HG02763 (cell line): ENCODE measurements around the gene RHOXF2.
"Not testable (repeated sequence)": the region's sequence is repeated elsewhere in the genome, so short reads cannot be mapped to it uniquely, and the experiment has no call there.

Experiments used
- ATAC-seq: cut with Tn5 transposase; IDR thresholded peaks from one replicate; pipeline ENCODE4 v1.9.1; 2021; ENCODE audit warnings: mild to moderate bottlenecking, moderate library complexity; ENCODE audit not compliant: unreplicated experiment

RHOXF2 gene

GRCh38 chrX:120158313-120158712 is at the start of gene RHOXF2:
TSS of gene RHOXF2 (plus strand) at chrX:120158613. CDS start at chrX:120158751, 138 bp downstream.
- ATAC-seq = not testable (repeated sequence)

GRCh38 chrX:120109378-120109777 is 49.0 kb upstream of the RHOXF2 start:
- no peak for ATAC-seq

GRCh38 chrX:120111611-120112010 is 46.8 kb upstream of the RHOXF2 start:
- ATAC-seq = no peak

- ATAC-seq = no peak
Measured at GRCh38 chrX:120115438-120115963, 42.9 kb upstream of the RHOXF2 start, which contains the start of gene RHOXF1. TSS of gene RHOXF1 (minus strand) at chrX:120115913. CDS start at chrX:120115862, 51 bp downstream.

- no peak for ATAC-seq
Measured at GRCh38 chrX:120120223-120120622, 38.2 kb upstream of the RHOXF2 start.

- ATAC-seq = no peak
Measured at GRCh38 chrX:120125444-120125843, 33.0 kb upstream of the RHOXF2 start.

- ATAC-seq = not testable (repeated sequence)
Measured at GRCh38 chrX:120128306-120128846, 30.0 kb upstream of the RHOXF2 start.

GRCh38 chrX:120136128-120136527 is 22.3 kb upstream of the RHOXF2 start:
- no peak for ATAC-seq

- ATAC-seq = no peak
Measured at GRCh38 chrX:120136840-120137239, 21.6 kb upstream of the RHOXF2 start.

- no peak for ATAC-seq
Measured at GRCh38 chrX:120137439-120137838, 21.0 kb upstream of the RHOXF2 start.

- ATAC-seq = no peak
Measured at GRCh38 chrX:120140293-120140981, 18.0 kb upstream of the RHOXF2 start.

- no peak for ATAC-seq
Measured at GRCh38 chrX:120144178-120144844, 14.1 kb upstream of the RHOXF2 start.

- no peak for ATAC-seq
Measured at GRCh38 chrX:120145295-120145925, 13.0 kb upstream of the RHOXF2 start.

- not testable (repeated sequence) for ATAC-seq
Measured at GRCh38 chrX:120146323-120146722, 12.1 kb upstream of the RHOXF2 start.

- ATAC-seq = no peak
Measured at GRCh38 chrX:120147537-120147936, 10.9 kb upstream of the RHOXF2 start.

GRCh38 chrX:120150109-120150744 is 8.2 kb upstream of the RHOXF2 start:
- ATAC-seq = not testable (repeated sequence)

- ATAC-seq = not testable (repeated sequence)
Measured at GRCh38 chrX:120159086-120159485, 673 bp downstream of the RHOXF2 start.

GRCh38 chrX:120193254-120193653 is 34.8 kb downstream of the RHOXF2 start:
- ATAC-seq = not testable (repeated sequence)

GRCh38 chrX:120193720-120194119 is 35.3 kb downstream of the RHOXF2 start:
- ATAC-seq = peak; percentile 76

GRCh38 chrX:120195786-120196185 is 37.4 kb downstream of the RHOXF2 start:
- ATAC-seq = not testable (repeated sequence)
